Upper lobe of left lung (tissue), 6 donors: ENCODE results near the gene GINS1. TPM values are rescaled to one million over a fixed set of nuclear protein-coding genes. Genes with fewer than 3 reads are reported as not detected.

ENCODE experiments used
- ATAC-seq, 2 donors: fragments of 200-7000 bp; cut with Tn5 transposase; one replicate each; pipeline ENCODE4 v1.9.1; 2022; ENCODE audit warnings: mild to moderate bottlenecking in 2 of 2, moderate library complexity in 2 of 2; ENCODE audit not compliant: low FRiP score in 2 of 2
- DNase-seq, 2 donors: peaks; one replicate each; pipeline ENCODE4 v3.0.0-alpha.2; 2019 to 2020
- H3K27ac ChIP-seq, 4 donors: fragments of 200-600 bp; sonication (generic); one replicate each; pipeline ENCODE4 v1.5.1; 2016 to 2019
- H3K27me3 ChIP-seq, 4 donors: fragments of 200-600 bp; sonication (generic); one replicate each; pipeline ENCODE4 v1.5.1; 2017 to 2019
- H3K36me3 ChIP-seq, 4 donors: fragments of 200-600 bp; sonication (generic); one replicate each; pipeline ENCODE4 v1.5.1; 2016 to 2019
- H3K4me1 ChIP-seq, 4 donors: fragments of 200-600 bp; sonication (generic); one replicate each; pipeline ENCODE4 v1.5.1; 2018 to 2019
- H3K4me3 ChIP-seq, 4 donors: fragments of 200-600 bp; sonication (generic); one replicate each; pipeline ENCODE4 v1.5.1; 2017 to 2019; ENCODE audit warnings: mild to moderate bottlenecking in 2 of 4, moderate library complexity in 1 of 4
- H3K9me3 ChIP-seq, 4 donors: fragments of 200-600 bp; sonication (generic); one replicate each; pipeline ENCODE4 v1.5.1; 2018 to 2019
- CTCF ChIP-seq, 6 experiments: fragments of 450-650 bp in 4 of 6; fragments of 200-600 bp in 2 of 6; sonication (generic) in 2 of 6; IDR thresholded peaks; one replicate each; pipeline ENCODE4 v1.5.1; 2016 to 2019; ENCODE audit warnings: antibody characterized with exemption in 6 of 6
- EP300 ChIP-seq, 4 donors: sonication (generic); formaldehyde crosslinking; IDR thresholded peaks; one replicate each; pipeline ENCODE4 v1.5.1; 2017; ENCODE audit warnings: antibody characterized with exemption in 4 of 4, control low read depth in 2 of 4
- POLR2A ChIP-seq, 4 donors: fragments of 450-650 bp; IDR thresholded peaks; one replicate each; pipeline ENCODE4 v1.5.1; 2016 to 2017; ENCODE audit warnings: antibody characterized with exemption in 4 of 4, mild to moderate bottlenecking in 2 of 4
- POLR2AphosphoS5 ChIP-seq, 2 donors: sonication (generic); formaldehyde crosslinking; IDR thresholded peaks; one replicate each; pipeline ENCODE4 v1.5.1; 2017; ENCODE audit warnings: antibody characterized with exemption in 2 of 2
- WGBS, 2 donors: methylation state at CpG; one replicate each; pipeline ENCODE4 v1.1.5; 2017 to 2018; 5-methylcytosine and 5-hydroxymethylcytosine counted together
- total RNA-seq, 6 donors: library from RNA; depleted of rRNA in 4 of 6; stranded (reverse); fragments of >200 nt in 4 of 6; gene quantifications; one replicate each; pipeline versions ENCODE4 v1.1.0 to v1.2.1, GENCODE V29; 2016 to 2021
- donor health status: DM: no; HTN: no; CAD: no; lungs with moderate emphysema.
- donor health status: DM: no; HTN: yes; CAD: no; lungs with severe emphysema.

The GINS1 gene
- total RNA-seq, 6 donors from 2014 or later: under 0.01 to 1.8 (median 0.77) TPM

GRCh38 chr20:25372584-25373336, 34.7 kb upstream of the GINS1 start:
- DNase-seq: no peak
- H3K36me3 ChIP-seq: no peaks in the 10 kb centered on the region
- H3K9me3 ChIP-seq: no peaks in the 10 kb centered on the region
- no peak for ATAC-seq
- H3K4me3 ChIP-seq: no peak overlapping the region
- H3K27ac ChIP-seq: no peak overlapping the region
- WGBS, 2 donors: 88 to 94% methylated on average over 10 of the region's 10 CpGs
- no peak for TF ChIP-seq EP300 (IDR thresholded peaks at IDR 0.05)
- no peak for TF ChIP-seq POLR2A (IDR thresholded peaks at IDR 0.05)
- H3K4me1 ChIP-seq: no peaks in the 10 kb centered on the region
- H3K27me3 ChIP-seq: no peaks in the 10 kb centered on the region

DNA sequence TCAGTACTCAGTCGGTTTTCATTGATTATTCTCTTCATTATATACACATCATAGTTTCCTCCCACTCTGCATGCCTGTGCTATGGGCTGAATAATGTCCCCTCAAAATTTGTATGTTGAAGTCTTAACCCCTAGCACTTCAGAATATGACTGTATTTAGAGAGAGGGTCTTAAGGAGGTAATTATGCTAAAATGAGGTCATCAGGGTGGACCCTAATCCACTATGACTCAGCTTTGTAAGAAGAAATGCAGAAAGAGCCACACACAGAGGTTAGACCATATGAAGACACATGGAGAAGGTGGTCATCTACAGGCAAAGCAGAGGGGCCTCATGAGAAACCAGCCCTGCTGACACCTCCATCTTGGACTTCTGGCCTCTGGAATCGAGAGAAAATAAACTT, 32.6 kb upstream of the GINS1 start:
- no peaks in the 10 kb centered on the region for H3K9me3 ChIP-seq
- H3K36me3 ChIP-seq: no peaks in the 10 kb centered on the region
- DNase-seq: no peak
- TF ChIP-seq CTCF (IDR thresholded peaks at IDR 0.05) (no peak), POLR2AphosphoS5 (IDR thresholded peaks at IDR 0.05) (no peak)
- ATAC-seq: no peak
- H3K27ac ChIP-seq: no peak overlapping the region
- no peaks in the 10 kb centered on the region for H3K27me3 ChIP-seq
- 92 to 97% methylated on average over 2 of the region's 2 CpGs for WGBS, 2 donors
- no peak overlapping the region for H3K4me3 ChIP-seq
- no peaks in the 10 kb centered on the region for H3K4me1 ChIP-seq

GRCh38 chr20:25376236-25376635, 31.2 kb upstream of the GINS1 start:
- DNase-seq: no peak
- TF ChIP-seq POLR2AphosphoS5 (IDR thresholded peaks at IDR 0.05) (no peak), POLR2A (IDR thresholded peaks at IDR 0.05) (no peak), EP300 (IDR thresholded peaks at IDR 0.05) (no peak), CTCF (IDR thresholded peaks at IDR 0.05) (no peak)
- Histone ChIP-seq H3K4me1 (no peaks in the 10 kb centered on the region), H3K36me3 (no peaks in the 10 kb centered on the region), H3K4me3 (no peak overlapping the region), H3K27me3 (no peaks in the 10 kb centered on the region), H3K9me3 (no peaks in the 10 kb centered on the region), H3K27ac (no peak overlapping the region)
- 97 to 98% methylated on average over 4 of the region's 4 CpGs for WGBS, 2 donors
- no peak for ATAC-seq

DNA sequence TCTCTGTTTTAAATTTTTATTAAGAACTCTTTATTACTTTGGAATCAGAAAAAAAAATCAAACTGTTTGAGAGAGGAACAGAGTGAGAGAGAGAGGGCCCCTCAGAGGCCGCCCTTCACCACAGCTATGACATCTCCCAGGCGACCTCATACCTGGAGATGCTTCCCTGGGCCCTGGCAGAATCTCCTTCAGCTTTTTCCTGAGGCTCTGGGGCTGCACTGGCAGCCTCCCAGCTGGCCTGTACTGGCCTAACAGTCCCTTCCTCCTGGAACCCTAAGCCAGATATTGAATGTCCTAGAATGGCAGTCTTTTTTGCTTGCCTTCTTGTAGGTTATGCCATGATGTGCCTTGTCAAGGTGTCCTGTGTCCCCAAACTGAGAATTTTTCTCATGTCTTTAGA, 30.6 kb upstream of the GINS1 start:
- no peak overlapping the region for H3K27ac ChIP-seq

More for the DNA sequence above, 30.6 kb upstream of the GINS1 start:
- ATAC-seq (no peak), DNase-seq (no peak)
- TF ChIP-seq EP300 (IDR thresholded peaks at IDR 0.05): no peak
- TF ChIP-seq POLR2A (IDR thresholded peaks at IDR 0.05): no peak
- TF ChIP-seq POLR2AphosphoS5 (IDR thresholded peaks at IDR 0.05): no peak
- no peak for TF ChIP-seq CTCF (IDR thresholded peaks at IDR 0.05)
- Histone ChIP-seq H3K9me3 (no peaks in the 10 kb centered on the region), H3K36me3 (no peaks in the 10 kb centered on the region), H3K4me1 (no peaks in the 10 kb centered on the region), H3K27me3 (no peaks in the 10 kb centered on the region), H3K4me3 (no peak overlapping the region)
- 89 to 90% methylated on average over 2 of the region's 2 CpGs for WGBS, 2 donors
